SK-N-SH (cell line): ENCODE measurements around the gene MYOZ2. TPM values are rescaled to one million over a fixed set of nuclear protein-coding genes. Genes with fewer than 3 reads are reported as not detected.

Experiments used
- CTCF ChIA-PET: fragments of 300-600, 350-600 bp; formaldehyde crosslinking; extraction: SDS; loops from one replicate; lab custom pipeline; 2021; lab: Yijun Ruan, JAX
- POLR2A ChIA-PET: fragments of 350-600 bp; sonication (Branson Sonifier 250); formaldehyde crosslinking; extraction: SDS; loops from one replicate; lab custom pipeline; 2020; ENCODE audit warnings: antibody characterized with exemption, inconsistent platforms; lab: Yijun Ruan, JAX
- DNase-seq: peaks from one replicate; pipeline ENCODE4 v3.0.0; 2012
- H2AFZ ChIP-seq: fragments of 200-600 bp; sonication (generic); 2 replicates; pipeline ENCODE4 v1.8.1; 2016; ENCODE audit warnings: antibody characterized with exemption, mild to moderate bottlenecking, low read depth
- H3F3A ChIP-seq: fragments of 200-600 bp; sonication (generic); replicated peaks from 2 replicates; pipeline ENCODE3; 2016; ENCODE audit warnings: antibody characterized with exemption, mild to moderate bottlenecking; ENCODE audit not compliant: insufficient read depth
- H3K27ac ChIP-seq, 2 experiments: fragments of 200-500 bp in 1 of 2; fragments of 200-600 bp in 1 of 2; sonication (Bioruptor generic) in 1 of 2; sonication (generic), shearing (Covaris generic) in 1 of 2; 2 replicates each; pipeline versions ENCODE4 v1.5.1 to v1.6.1; 2014 to 2016; ENCODE audit warnings: low read depth in 2 of 2, inconsistent platforms in 1 of 2, low read length in 1 of 2, mild to moderate bottlenecking in 1 of 2, mixed read lengths in 1 of 2
- H3K27me3 ChIP-seq: fragments of 200-600 bp; sonication (generic), shearing (Covaris generic); 2 replicates; pipeline ENCODE4 v1.6.1; 2016; ENCODE audit warnings: mixed run types; ENCODE audit not compliant: insufficient read depth
- H3K36me3 ChIP-seq, 2 experiments: fragments of 200-500 bp in 1 of 2; fragments of 200-600 bp in 1 of 2; sonication (Bioruptor generic) in 1 of 2; sonication (generic) in 1 of 2; replicated peaks in 1 of 2; 2 replicates each; pipeline versions ENCODE3 to v1.5.1; 2014 to 2016; ENCODE audit warnings: low read length in 1 of 2, mild to moderate bottlenecking in 1 of 2; ENCODE audit not compliant: insufficient read depth in 2 of 2, control insufficient read depth in 1 of 2
- H3K4me1 ChIP-seq, 2 experiments: fragments of 200-500 bp in 1 of 2; fragments of 200-600 bp in 1 of 2; sonication (Bioruptor generic) in 1 of 2; sonication (generic), shearing (Covaris generic) in 1 of 2; 2 replicates each; pipeline versions ENCODE4 v1.5.1 to v1.6.1; 2014 to 2016; ENCODE audit warnings: low read depth in 1 of 2, low read length in 1 of 2, mixed run types in 1 of 2; ENCODE audit not compliant: insufficient read depth in 2 of 2, control insufficient read depth in 1 of 2
- H3K4me2 ChIP-seq: fragments of 200-600 bp; sonication (generic), shearing (Covaris generic); 2 replicates; pipeline ENCODE4 v1.6.1; 2017; ENCODE audit warnings: mixed run types
- H3K4me3 ChIP-seq, 2 experiments: fragments of 200-500 bp in 1 of 2; fragments of 200-600 bp in 1 of 2; sonication (Bioruptor generic) in 1 of 2; sonication (generic), shearing (Covaris generic) in 1 of 2; 2 replicates each; pipeline versions ENCODE4 v1.5.1 to v1.8.1; 2014 to 2016; ENCODE audit warnings: low read depth in 2 of 2, inconsistent platforms in 1 of 2, low read length in 1 of 2, mild to moderate bottlenecking in 1 of 2, mixed read lengths in 1 of 2, moderate library complexity in 1 of 2
- H3K79me2 ChIP-seq: fragments of 200-600 bp; sonication (generic); 2 replicates; pipeline ENCODE4 v1.8.1; 2017; ENCODE audit warnings: mild to moderate bottlenecking; ENCODE audit not compliant: insufficient read depth
- H3K9ac ChIP-seq: fragments of 200-600 bp; sonication (generic); 2 replicates; pipeline ENCODE4 v1.6.1; 2017; ENCODE audit warnings: mixed run types
- H3K9me2 ChIP-seq: fragments of 200-600 bp; sonication (generic); 2 replicates; pipeline ENCODE4 v1.6.1; 2017; ENCODE audit warnings: mixed run types
- H3K9me3 ChIP-seq: fragments of 200-600 bp; sonication (generic); 2 replicates; pipeline ENCODE4 v1.6.1; 2017; ENCODE audit warnings: mixed run types, mild to moderate bottlenecking, moderate library complexity
- H4K20me1 ChIP-seq: fragments of 200-600 bp; sonication (generic); 2 replicates; pipeline ENCODE4 v1.6.1; 2017; ENCODE audit warnings: mild to moderate bottlenecking, mixed run types; ENCODE audit not compliant: insufficient read depth
- CHD2 ChIP-seq: fragments of 150-350 bp; IDR thresholded peaks from 2 replicates; pipeline ENCODE4 v1.6.1; 2018; ENCODE audit warnings: low read length; ENCODE audit not compliant: partially characterized antibody
- ELF1 ChIP-seq: IDR thresholded peaks from 2 replicates; pipeline ENCODE4 v1.4.0; 2012
- EP300 ChIP-seq, 2 experiments: IDR thresholded peaks; 2 replicates each; pipeline versions ENCODE4 v1.4.0 to v1.6.1; 2012; ENCODE audit warnings: borderline replicate concordance in 1 of 2, low read depth in 1 of 2, low read length in 1 of 2
- EZH2phosphoT487 ChIP-seq: fragments of 200-600 bp; sonication (generic); IDR thresholded peaks from 2 replicates; pipeline ENCODE4 v1.6.1; 2017; ENCODE audit warnings: low read depth, mixed run types, mild to moderate bottlenecking, antibody characterized with exemption, moderate library complexity, borderline replicate concordance
- FOSL2 ChIP-seq: IDR thresholded peaks from 2 replicates; pipeline ENCODE4 v1.4.0; 2012; ENCODE audit warnings: low read depth, mild to moderate bottlenecking, moderate library complexity, borderline replicate concordance
- FOXJ3 ChIP-seq: sonication (generic); formaldehyde crosslinking; IDR thresholded peaks from 2 replicates; pipeline ENCODE4 v1.5.1; 2020; ENCODE audit warnings: mild to moderate bottlenecking, missing genetic modification reagents
- FOXM1 ChIP-seq: IDR thresholded peaks from 2 replicates; pipeline ENCODE4 v1.4.0; 2012; ENCODE audit warnings: low read depth, mild to moderate bottlenecking
- GABPA ChIP-seq: IDR thresholded peaks from 2 replicates; pipeline ENCODE4 v1.4.0; 2012; ENCODE audit warnings: low read depth, mild to moderate bottlenecking
- GATA2 ChIP-seq: sonication (generic); formaldehyde crosslinking; IDR thresholded peaks from 2 replicates; pipeline ENCODE4 v1.5.0; 2020; ENCODE audit warnings: mild to moderate bottlenecking, missing genetic modification reagents
- JUND ChIP-seq: IDR thresholded peaks from 2 replicates; pipeline ENCODE4 v1.4.0; 2012
- NFIC ChIP-seq: IDR thresholded peaks from 2 replicates; pipeline ENCODE4 v1.4.0; 2012; ENCODE audit warnings: borderline replicate concordance
- NRF1 ChIP-seq: IDR thresholded peaks from 2 replicates; pipeline ENCODE4 v1.6.1; 2012; ENCODE audit warnings: low read depth, mild to moderate bottlenecking, low read length
- POLR2AphosphoS5 ChIP-seq: IDR thresholded peaks from 2 replicates; pipeline ENCODE4 v1.6.1; 2012; ENCODE audit warnings: low read depth, low read length
- RAD21 ChIP-seq: IDR thresholded peaks from 2 replicates; pipeline ENCODE4 v1.6.1; 2012; ENCODE audit warnings: mild to moderate bottlenecking, low read length
- RXRA ChIP-seq: IDR thresholded peaks from 2 replicates; pipeline ENCODE4 v1.4.0; 2012; ENCODE audit warnings: low read depth, mild to moderate bottlenecking, borderline replicate concordance
- TCF12 ChIP-seq: IDR thresholded peaks from 2 replicates; pipeline ENCODE4 v1.4.0; 2012
- TEAD4 ChIP-seq: IDR thresholded peaks from 2 replicates; pipeline ENCODE4 v1.4.0; 2012; ENCODE audit warnings: mild to moderate bottlenecking, borderline replicate concordance; ENCODE audit not compliant: insufficient read depth
- YY1 ChIP-seq: IDR thresholded peaks from 2 replicates; pipeline ENCODE4 v1.4.0; 2012; ENCODE audit warnings: low read depth, mild to moderate bottlenecking
- polyA plus RNA-seq, 3 experiments: library from polyadenylated mRNA; depleted of rRNA; stranded (reverse); fragments of >200 nt; gene quantifications; 2 replicates each; pipeline ENCODE4 v1.2.3, GENCODE V29; 2012
- TF ChIP-seq, protein P1 (sequence below): fragments of 150-350 bp; IDR thresholded peaks from 2 replicates; pipeline ENCODE4 v1.6.1; 2017; ENCODE audit warnings: antibody characterized with exemption, low read length, low read depth, borderline replicate concordance
- TF ChIP-seq, protein P2 (sequence below): IDR thresholded peaks from 2 replicates; pipeline ENCODE4; 2012
- TF ChIP-seq, protein P3 (sequence below): IDR thresholded peaks from 2 replicates; pipeline ENCODE4 v1.6.1; 2012; ENCODE audit warnings: mild to moderate bottlenecking, low read depth, low read length, moderate library complexity
- TF ChIP-seq, protein P4 (sequence below): IDR thresholded peaks from 2 replicates; pipeline ENCODE4 v1.4.0; 2012; ENCODE audit warnings: low read depth, borderline replicate concordance

MYOZ2 gene
- polyA plus RNA-seq, 1 of the 3 experiments (the other 2 are of a cell fraction) = 0.26 TPM

DNA sequence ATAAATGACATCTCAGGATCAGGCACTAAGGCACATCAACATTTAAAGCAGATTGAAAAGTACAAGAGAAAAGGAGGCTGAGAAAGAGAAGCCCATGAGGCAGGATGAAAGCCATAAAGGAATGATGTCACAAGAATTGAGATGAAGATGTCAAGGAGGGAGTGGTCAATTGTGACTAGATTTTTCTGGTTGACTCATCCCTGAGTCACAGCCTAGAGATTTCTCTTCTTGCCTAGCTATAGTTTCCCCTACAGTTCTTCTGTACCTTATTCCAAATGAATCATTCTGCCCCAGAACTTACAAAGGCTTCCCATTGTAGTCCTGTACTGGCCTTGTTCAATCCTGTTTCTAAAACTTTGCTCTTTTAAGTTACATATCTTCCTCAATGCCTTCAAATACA lies 73.4 kb downstream of the MYOZ2 start:
- ChIA-PET POLR2A (no interaction called here), CTCF (no interaction called here)
- Histone ChIP-seq H3K4me3 (no peak overlapping the region), H3K79me2 (peaks cover 17% of the 10 kb centered on the region), H3K27ac (peak overlapping the region in 1 of 2 experiments; percentile 94; a peak in 3 of 4 replicates), H3K27me3 (no peaks in the 10 kb centered on the region), H3K4me2 (peak overlapping the region; percentile 35; the same call in 1 of the 2 replicates), H3K9me3 (no peaks in the 10 kb centered on the region), H3K36me3 (no peaks in the 10 kb centered on the region), H3K9ac (peak overlapping the region; percentile 59; the same call in 1 of the 2 replicates), H3K4me1 (peaks cover 8 to 24% of the 10 kb centered on the region in 2 experiments), H4K20me1 (no peaks in the 10 kb centered on the region), H3F3A (peaks cover 36% of the 10 kb centered on the region), H3K9me2 (no peaks in the 10 kb centered on the region), H2AFZ (peak overlapping the region; percentile 49; the same call in 1 of the 2 replicates)
- no peak for DNase-seq
- TF ChIP-seq EP300 (IDR thresholded peaks at IDR 0.05; ENCODE audit: borderline replicate concordance in 1 of 2, low read depth in 1 of 2, low read length in 1 of 2) (no peak; a peak in 1 of 4 replicates), TCF12 (peak; percentile 66), RXRA (0 out of 2 replicates have a peak, but pooled peaks have one; percentile 29), YY1 (no peak), JUND (peak; percentile 95), FOSL2 (peak; percentile 98), POLR2AphosphoS5 (peak; percentile 59), RAD21 (no peak), GATA2 (no peak), CHD2 (no peak), GABPA (no peak), FOXJ3 (CRISPR knock-in tag) (no peak), NFIC (peak; percentile 19; the same call in 1 of the 2 replicates), EZH2phosphoT487 (no peak), NRF1 (no peak), FOXM1 (peak; percentile 36; the same call in 1 of the 2 replicates), ELF1 (no peak), TEAD4 (no peak)
- TF ChIP-seq, protein P1, sequence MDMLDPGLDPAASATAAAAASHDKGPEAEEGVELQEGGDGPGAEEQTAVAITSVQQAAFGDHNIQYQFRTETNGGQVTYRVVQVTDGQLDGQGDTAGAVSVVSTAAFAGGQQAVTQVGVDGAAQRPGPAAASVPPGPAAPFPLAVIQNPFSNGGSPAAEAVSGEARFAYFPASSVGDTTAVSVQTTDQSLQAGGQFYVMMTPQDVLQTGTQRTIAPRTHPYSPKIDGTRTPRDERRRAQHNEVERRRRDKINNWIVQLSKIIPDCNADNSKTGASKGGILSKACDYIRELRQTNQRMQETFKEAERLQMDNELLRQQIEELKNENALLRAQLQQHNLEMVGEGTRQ = no peak
- TF ChIP-seq, protein P2, sequence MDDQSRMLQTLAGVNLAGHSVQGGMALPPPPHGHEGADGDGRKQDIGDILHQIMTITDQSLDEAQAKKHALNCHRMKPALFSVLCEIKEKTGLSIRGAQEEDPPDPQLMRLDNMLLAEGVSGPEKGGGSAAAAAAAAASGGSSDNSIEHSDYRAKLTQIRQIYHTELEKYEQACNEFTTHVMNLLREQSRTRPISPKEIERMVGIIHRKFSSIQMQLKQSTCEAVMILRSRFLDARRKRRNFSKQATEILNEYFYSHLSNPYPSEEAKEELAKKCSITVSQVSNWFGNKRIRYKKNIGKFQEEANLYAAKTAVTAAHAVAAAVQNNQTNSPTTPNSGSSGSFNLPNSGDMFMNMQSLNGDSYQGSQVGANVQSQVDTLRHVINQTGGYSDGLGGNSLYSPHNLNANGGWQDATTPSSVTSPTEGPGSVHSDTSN = peak; percentile 75; the same call in 1 of the 2 replicates
- TF ChIP-seq, protein P3, sequence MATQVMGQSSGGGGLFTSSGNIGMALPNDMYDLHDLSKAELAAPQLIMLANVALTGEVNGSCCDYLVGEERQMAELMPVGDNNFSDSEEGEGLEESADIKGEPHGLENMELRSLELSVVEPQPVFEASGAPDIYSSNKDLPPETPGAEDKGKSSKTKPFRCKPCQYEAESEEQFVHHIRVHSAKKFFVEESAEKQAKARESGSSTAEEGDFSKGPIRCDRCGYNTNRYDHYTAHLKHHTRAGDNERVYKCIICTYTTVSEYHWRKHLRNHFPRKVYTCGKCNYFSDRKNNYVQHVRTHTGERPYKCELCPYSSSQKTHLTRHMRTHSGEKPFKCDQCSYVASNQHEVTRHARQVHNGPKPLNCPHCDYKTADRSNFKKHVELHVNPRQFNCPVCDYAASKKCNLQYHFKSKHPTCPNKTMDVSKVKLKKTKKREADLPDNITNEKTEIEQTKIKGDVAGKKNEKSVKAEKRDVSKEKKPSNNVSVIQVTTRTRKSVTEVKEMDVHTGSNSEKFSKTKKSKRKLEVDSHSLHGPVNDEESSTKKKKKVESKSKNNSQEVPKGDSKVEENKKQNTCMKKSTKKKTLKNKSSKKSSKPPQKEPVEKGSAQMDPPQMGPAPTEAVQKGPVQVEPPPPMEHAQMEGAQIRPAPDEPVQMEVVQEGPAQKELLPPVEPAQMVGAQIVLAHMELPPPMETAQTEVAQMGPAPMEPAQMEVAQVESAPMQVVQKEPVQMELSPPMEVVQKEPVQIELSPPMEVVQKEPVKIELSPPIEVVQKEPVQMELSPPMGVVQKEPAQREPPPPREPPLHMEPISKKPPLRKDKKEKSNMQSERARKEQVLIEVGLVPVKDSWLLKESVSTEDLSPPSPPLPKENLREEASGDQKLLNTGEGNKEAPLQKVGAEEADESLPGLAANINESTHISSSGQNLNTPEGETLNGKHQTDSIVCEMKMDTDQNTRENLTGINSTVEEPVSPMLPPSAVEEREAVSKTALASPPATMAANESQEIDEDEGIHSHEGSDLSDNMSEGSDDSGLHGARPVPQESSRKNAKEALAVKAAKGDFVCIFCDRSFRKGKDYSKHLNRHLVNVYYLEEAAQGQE = no peak
- TF ChIP-seq, protein P4, sequence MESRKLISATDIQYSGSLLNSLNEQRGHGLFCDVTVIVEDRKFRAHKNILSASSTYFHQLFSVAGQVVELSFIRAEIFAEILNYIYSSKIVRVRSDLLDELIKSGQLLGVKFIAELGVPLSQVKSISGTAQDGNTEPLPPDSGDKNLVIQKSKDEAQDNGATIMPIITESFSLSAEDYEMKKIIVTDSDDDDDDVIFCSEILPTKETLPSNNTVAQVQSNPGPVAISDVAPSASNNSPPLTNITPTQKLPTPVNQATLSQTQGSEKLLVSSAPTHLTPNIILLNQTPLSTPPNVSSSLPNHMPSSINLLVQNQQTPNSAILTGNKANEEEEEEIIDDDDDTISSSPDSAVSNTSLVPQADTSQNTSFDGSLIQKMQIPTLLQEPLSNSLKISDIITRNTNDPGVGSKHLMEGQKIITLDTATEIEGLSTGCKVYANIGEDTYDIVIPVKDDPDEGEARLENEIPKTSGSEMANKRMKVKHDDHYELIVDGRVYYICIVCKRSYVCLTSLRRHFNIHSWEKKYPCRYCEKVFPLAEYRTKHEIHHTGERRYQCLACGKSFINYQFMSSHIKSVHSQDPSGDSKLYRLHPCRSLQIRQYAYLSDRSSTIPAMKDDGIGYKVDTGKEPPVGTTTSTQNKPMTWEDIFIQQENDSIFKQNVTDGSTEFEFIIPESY = no peak
